Effector memory CD4-positive, alpha-beta T cell (primary cell): Measurements from ENCODE around the gene MYRFL.
A peak's percentile ranks its signal among the peaks of the same experiment; 100 is the strongest.

Source experiments
- DNase-seq, 3 donors: peaks; one replicate each; pipeline ENCODE4 v3.0.0-alpha.2; 2020
- H3K27ac ChIP-seq: 2 replicates; pipeline ENCODE4 v1.7.0; 2013; ENCODE audit warnings: mild to moderate bottlenecking, low read length, moderate library complexity; ENCODE audit not compliant: insufficient read depth, poor library complexity, severe bottlenecking
- H3K27me3 ChIP-seq: replicated peaks from 2 replicates; pipeline ENCODE4 v1.7.0; 2013; ENCODE audit warnings: mild to moderate bottlenecking, low read length; ENCODE audit not compliant: insufficient read depth, control insufficient read depth, poor library complexity, severe bottlenecking
- H3K36me3 ChIP-seq: 2 replicates; pipeline ENCODE4 v1.7.0; 2013; ENCODE audit warnings: mild to moderate bottlenecking, low read length, moderate library complexity; ENCODE audit not compliant: control insufficient read depth, insufficient read depth
- H3K4me1 ChIP-seq: 2 replicates; pipeline ENCODE4 v1.7.0; 2013; ENCODE audit warnings: low read length, mild to moderate bottlenecking; ENCODE audit not compliant: control insufficient read depth, insufficient read depth, poor library complexity, severe bottlenecking
- H3K4me3 ChIP-seq: 2 replicates; pipeline ENCODE4 v1.7.0; 2013; ENCODE audit warnings: low read length, low read depth, mild to moderate bottlenecking; ENCODE audit not compliant: insufficient read depth, poor library complexity, severe bottlenecking
- H3K9me3 ChIP-seq: 2 replicates; pipeline ENCODE4 v1.7.0; 2013; ENCODE audit warnings: mild to moderate bottlenecking, low read length, moderate library complexity; ENCODE audit not compliant: control insufficient read depth

MYRFL gene

DNA sequence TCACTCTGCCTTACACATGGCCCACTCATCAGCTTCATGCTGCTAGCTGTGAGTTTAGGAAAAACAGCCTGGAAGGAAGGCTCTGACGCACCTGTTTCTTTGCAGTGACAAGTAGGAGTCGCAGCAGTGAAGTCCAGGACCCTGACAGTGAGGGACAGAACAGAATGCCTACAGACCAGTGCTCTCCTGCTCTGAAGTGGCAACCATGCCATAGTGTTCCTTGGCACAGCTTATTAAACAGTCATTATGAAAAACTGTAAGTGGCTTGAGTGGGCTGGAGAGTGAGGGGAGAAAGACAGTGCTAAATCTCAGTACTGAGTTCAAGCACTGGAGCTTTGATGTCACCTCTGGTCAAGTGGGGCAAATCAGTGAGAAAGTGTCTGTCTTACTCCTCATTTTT lies 61.7 kb downstream of the MYRFL start:
- DNase-seq: no peak
- Histone ChIP-seq H3K9me3 (no peaks in the 10 kb centered on the region), H3K36me3 (no peaks in the 10 kb centered on the region), H3K4me1 (no peaks in the 10 kb centered on the region), H3K27ac (no peak overlapping the region), H3K27me3 (no peaks in the 10 kb centered on the region), H3K4me3 (no peak overlapping the region)

DNA sequence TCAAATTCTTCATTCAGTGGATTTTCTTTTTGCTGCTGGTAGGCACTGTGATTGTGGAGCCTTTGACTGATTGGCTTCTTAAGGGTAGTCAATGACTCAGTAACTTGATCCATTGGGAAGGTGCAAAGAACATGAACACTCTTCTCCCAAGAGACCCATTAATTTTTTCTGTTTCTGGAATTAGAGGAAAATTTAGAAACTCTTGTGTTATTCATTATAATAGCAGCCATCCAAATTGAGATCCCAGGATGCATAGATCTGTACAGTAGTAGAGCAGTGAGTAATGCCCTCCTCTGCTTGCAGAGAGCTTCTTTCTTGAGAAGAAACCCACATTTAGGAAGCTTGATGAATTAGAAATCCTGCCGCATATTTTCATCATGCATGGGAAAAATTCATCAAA lies 63.9 kb downstream of the MYRFL start:
- Histone ChIP-seq H3K27ac (no peak overlapping the region), H3K9me3 (no peaks in the 10 kb centered on the region), H3K27me3 (no peaks in the 10 kb centered on the region), H3K4me1 (no peaks in the 10 kb centered on the region), H3K4me3 (no peak overlapping the region), H3K36me3 (no peaks in the 10 kb centered on the region)
- no peak for DNase-seq

DNA sequence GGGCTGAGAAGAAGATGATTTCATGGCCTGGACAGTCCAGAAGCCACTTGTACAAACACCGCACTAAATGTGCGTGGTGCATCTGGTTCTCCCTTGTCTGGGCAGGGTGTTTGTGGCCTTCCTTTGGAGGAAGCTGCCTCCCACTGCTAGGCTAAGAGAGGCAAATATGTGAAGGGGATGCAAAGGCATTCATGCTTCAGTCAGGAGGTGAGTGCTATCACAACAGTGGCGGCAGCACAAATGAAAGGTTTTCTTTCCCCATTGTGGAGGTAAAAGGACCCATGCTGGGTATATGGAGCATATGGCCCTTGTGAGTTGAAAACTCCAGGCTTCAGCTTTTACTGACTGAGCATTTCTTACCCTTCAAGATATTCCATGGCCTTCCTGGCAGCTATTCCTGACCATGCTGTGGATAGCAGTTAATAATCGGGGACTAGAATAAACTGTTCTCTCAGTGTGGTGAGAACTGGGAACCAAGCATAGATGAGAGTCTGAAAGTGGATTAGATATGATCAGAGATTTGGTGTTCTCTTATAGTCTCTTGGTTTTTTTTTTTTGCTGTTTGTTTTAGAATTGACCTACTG lies 69.9 kb downstream of the MYRFL start:
- no peak for DNase-seq
- Histone ChIP-seq H3K4me1 (no peaks in the 10 kb centered on the region), H3K27ac (no peak overlapping the region), H3K27me3 (no peaks in the 10 kb centered on the region), H3K36me3 (no peaks in the 10 kb centered on the region), H3K9me3 (no peaks in the 10 kb centered on the region), H3K4me3 (no peak overlapping the region)

DNA sequence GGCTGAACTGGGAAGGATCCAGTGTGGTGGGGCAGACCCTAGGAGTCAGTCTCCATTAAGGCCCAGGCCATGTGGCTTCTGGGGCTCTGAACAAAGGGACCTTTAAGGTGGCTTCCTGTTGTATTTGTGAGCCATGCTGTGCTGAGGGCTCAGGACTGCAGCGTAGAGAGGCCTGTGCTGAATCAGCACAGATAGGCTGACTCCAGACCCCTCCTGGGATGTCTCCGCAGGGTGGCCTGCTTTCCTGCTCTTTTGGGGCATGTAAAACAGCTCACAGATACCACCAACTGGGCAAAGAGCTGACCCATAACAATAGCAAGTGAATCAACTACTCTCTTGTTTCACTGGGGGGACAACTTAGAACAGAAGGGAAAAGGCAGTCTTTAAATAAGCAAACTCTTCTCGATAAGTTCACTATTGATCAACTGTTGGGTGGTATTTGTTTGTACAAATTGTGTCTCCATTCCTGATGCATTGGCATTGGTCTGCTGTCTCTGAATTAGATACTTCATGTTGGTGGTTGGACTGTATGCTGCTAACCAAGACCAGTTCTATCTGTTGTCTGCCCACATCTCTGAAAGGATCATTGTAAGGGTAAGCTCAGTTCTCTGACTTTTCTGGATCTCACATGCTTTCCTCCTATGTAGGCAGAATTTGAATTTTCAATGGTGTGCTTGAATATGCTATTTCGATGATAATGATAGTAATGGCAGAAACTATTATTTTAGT lies 71.8 kb downstream of the MYRFL start:
- Histone ChIP-seq H3K4me1 (no peaks in the 10 kb centered on the region), H3K9me3 (no peaks in the 10 kb centered on the region), H3K4me3 (no peak overlapping the region), H3K27ac (no peak overlapping the region), H3K27me3 (no peaks in the 10 kb centered on the region), H3K36me3 (no peaks in the 10 kb centered on the region)
- DNase-seq: no peak

DNA sequence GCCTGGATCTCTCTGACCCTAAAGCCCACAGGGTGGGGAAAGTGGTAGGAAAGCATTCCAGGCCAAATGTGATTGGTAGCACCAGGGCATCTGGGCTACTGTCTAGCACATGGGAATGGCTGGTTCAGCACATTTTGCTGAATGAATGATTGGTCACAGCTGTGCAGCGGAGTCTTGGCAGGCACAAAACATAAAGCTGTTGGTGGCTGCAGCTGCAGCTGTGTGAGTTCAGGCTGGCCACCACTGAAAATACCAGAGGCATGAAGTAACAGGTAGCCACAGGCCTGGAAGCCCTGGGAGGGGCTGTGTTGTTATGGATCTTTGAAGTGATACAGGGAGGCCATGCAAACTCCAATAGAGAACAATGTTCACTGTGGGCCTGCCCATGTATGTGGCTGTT lies 72.7 kb downstream of the MYRFL start:
- no peak for DNase-seq
- H3K27me3 ChIP-seq: no peaks in the 10 kb centered on the region
- no peaks in the 10 kb centered on the region for H3K4me1 ChIP-seq
- no peaks in the 10 kb centered on the region for H3K36me3 ChIP-seq
- H3K27ac ChIP-seq: no peak overlapping the region
- no peak overlapping the region for H3K4me3 ChIP-seq
- H3K9me3 ChIP-seq: no peaks in the 10 kb centered on the region

DNA sequence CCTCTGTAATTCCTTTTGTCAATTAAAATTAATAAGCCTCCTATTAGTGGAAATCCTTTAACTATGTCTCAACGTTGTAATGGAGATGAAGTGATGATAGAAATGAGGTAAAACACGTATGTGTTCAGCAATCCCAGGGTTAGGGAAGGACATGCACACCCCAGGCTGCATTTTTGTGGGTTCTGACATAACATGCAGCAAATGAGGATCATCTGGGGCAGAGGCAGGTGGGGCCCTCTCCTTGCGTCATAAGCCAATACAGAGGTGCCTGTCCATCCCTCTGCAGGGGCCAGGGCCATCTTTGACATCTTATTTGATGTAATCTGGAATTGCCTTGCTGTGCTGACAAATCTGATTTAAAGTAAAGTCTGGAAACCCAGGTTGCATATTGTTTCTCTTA lies 73.2 kb downstream of the MYRFL start:
- Histone ChIP-seq H3K9me3 (no peaks in the 10 kb centered on the region), H3K27me3 (no peaks in the 10 kb centered on the region), H3K36me3 (no peaks in the 10 kb centered on the region), H3K4me1 (no peaks in the 10 kb centered on the region), H3K27ac (no peak overlapping the region), H3K4me3 (no peak overlapping the region)
- DNase-seq: no peak

DNA sequence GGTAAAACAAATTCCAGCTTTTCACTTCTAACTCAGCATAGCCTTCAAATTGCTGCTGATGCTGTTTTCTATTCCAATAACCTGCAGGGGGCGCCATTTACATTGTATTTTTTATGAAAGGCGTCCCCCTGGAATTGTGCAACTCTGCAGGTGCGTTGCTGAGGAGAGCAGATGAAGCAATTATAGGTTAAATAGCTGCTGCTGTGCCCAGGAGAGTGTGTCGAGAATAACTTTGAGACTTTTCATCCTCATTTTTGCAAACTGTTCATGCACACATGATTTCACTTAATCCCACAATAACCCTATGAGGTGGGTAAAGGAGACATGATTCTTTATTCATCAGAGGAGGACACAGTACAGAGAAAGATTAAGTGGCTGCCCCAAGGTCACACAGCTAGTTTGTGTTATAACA lies 75.7 kb downstream of the MYRFL start:
- no peaks in the 10 kb centered on the region for H3K27me3 ChIP-seq
- no peaks in the 10 kb centered on the region for H3K36me3 ChIP-seq
- no peak overlapping the region for H3K4me3 ChIP-seq
- no peaks in the 10 kb centered on the region for H3K4me1 ChIP-seq
- H3K9me3 ChIP-seq: no peaks in the 10 kb centered on the region
- DNase-seq: peak in 2 of 3 donors; percentile 2 to 38
- no peak overlapping the region for H3K27ac ChIP-seq

DNA sequence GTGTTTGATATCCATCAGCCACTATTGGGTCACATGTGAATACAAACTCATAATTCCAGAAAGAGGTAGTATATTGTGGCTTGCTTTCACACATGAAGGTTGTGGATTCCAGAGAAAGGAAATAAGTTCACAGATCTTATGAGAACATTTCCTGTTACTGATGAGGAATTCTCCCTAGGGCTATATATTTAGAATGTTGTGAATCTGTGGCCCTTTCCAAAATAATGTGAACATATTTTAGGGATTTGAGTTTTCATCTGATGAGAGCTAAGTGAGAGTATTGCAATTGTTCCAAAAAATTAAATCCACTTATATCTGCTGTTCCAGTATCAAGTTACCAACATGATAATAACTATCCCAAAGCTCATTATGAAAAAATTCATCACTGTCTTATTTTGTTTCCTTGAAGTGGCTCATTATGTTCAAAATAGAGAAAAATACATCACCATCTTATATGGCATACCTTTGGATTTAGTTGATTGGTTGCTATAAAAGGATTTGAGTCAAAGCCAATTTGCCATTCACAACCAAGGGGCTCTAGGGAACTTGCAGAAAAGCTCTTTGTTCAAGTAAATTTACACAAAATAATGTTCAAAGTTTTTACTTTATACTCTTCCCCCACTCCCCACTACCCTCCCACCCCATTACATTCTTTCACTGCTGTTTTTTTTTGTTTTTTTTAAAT lies 76.3 kb downstream of the MYRFL start:
- no peak overlapping the region for H3K4me3 ChIP-seq
- H3K9me3 ChIP-seq: no peaks in the 10 kb centered on the region
- no peaks in the 10 kb centered on the region for H3K4me1 ChIP-seq
- H3K27ac ChIP-seq: no peak overlapping the region
- DNase-seq: no peak
- no peaks in the 10 kb centered on the region for H3K27me3 ChIP-seq
- H3K36me3 ChIP-seq: no peaks in the 10 kb centered on the region

DNA sequence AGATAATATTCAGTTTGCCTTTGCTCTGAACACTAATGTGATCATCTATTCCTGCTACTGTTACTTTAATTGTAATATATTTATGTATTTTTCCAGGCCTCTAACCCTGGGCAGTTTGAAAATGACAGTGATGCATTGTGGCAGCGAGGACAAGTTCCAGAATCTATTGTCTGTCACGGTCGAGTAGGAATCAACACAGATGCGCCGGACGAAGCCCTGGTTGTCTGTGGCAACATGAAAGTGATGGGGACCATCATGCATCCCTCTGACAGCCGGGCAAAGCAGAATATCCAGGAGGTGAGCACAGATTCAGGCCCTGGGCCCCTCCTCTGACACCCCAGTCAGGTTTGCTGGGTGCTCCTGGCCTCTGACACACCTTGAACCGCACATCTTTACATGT lies 78.5 kb downstream of the MYRFL start:
- no peak for DNase-seq
- Histone ChIP-seq H3K4me3 (no peak overlapping the region), H3K4me1 (no peaks in the 10 kb centered on the region)

DNA sequence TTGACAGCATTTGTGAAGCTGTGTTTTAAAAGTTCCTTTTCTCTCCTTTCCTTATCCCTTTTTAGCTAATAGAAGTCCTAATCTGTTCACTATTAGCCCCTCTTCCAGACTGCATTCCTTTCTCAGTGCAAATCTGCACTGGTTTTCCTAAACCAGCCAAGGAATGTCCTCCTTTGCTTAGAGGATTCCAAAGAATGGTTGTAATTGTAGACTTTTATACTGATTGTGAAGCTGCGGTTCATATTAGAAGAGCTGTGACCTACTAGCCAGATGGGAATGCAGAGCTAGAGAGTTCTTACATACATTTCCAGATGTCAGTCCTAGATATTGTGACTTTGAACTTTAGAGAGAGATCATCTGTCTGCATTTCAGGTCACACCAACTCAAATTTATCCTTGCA lies 79.8 kb downstream of the MYRFL start:
- no peak for DNase-seq
- Histone ChIP-seq H3K4me1 (no peaks in the 10 kb centered on the region), H3K4me3 (no peak overlapping the region), H3K27ac (no peak overlapping the region), H3K27me3 (no peaks in the 10 kb centered on the region), H3K9me3 (no peaks in the 10 kb centered on the region), H3K36me3 (no peaks in the 10 kb centered on the region)

More for the DNA sequence above, 78.5 kb downstream of the MYRFL start:
- Histone ChIP-seq H3K27me3 (no peaks in the 10 kb centered on the region), H3K36me3 (no peaks in the 10 kb centered on the region), H3K27ac (no peak overlapping the region), H3K9me3 (no peaks in the 10 kb centered on the region)
